Measurements from ENCODE around the gene ACVR2A. TPM values are rescaled to one million over a fixed set of nuclear protein-coding genes. Genes with fewer than 3 reads are reported as not detected.

Gene ACVR2A
- total RNA-seq, 2 experiments from 2014 or later = 13.3 to 14.6 TPM

DNA sequence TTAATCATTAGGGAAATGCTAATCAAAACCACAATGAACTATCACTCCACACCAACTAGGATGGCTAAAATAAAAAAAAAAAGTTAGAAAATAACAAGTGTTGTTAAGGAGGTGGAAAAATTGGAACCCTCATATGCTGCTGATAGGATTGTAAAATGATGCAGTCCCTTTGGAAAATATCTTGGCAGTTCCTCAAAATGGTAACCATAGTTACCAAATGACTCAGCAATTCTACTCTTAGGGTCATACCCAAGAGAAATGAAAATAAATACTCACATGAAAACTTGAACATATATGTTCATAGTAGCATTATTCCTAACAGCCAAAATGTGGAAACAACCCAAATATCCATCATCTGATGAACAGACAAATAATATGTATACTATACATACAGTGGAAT lies 15.7 kb upstream of the ACVR2A start:
- ATAC-seq (ENCODE audit: poor library complexity) (no peak), DNase-seq (no peak)
- H3K4me3 ChIP-seq (ENCODE audit: low read length) = no peak overlapping the region
- H3K27ac ChIP-seq (ENCODE audit: low read depth in 1 of 2, low read length in 2 of 2) = no peak overlapping the region
- intact Hi-C loops (cut with DNase I, micrococcal nuclease) = no loop called here
- Mint-ChIP-seq H3K36me3 (ENCODE audit: low read depth) (no peaks in the 10 kb centered on the region), H3K4me1 (ENCODE audit: low read depth) (no peaks in the 10 kb centered on the region), H3K4me3 (no peak overlapping the region), H3K9me3 (no peaks in the 10 kb centered on the region), H3K27me3 (peaks cover 4% of the 10 kb centered on the region), H3K27ac (no peak overlapping the region)
- no peaks in the 10 kb centered on the region for H3K4me1 ChIP-seq (ENCODE audit: insufficient read depth, low read length)
- ChIA-PET POLR2A (interaction anchor here (1.3 kb wide), 1 partner anchor 16 kb away, joined by 3 read pairs; the partner anchor contains the start of gene ACVR2A), CTCF (no interaction called here)
- no peaks in the 10 kb centered on the region for H3K27me3 ChIP-seq (ENCODE audit: control insufficient read depth in 1 of 2, insufficient read depth in 2 of 2, low read length in 2 of 2)
- TF ChIP-seq CTCF (IDR thresholded peaks at IDR 0.05) = no peak
- no peaks in the 10 kb centered on the region for H3K36me3 ChIP-seq (ENCODE audit: insufficient read depth, low read length)
- peaks cover 0 to 8% of the 10 kb centered on the region in 2 experiments for H3K9me3 ChIP-seq (ENCODE audit: control insufficient read depth in 1 of 2, insufficient read depth in 1 of 2, low read length in 2 of 2)

GRCh38 chr2:147836099-147836498 lies 8.7 kb upstream of the ACVR2A start:
- Histone ChIP-seq H3K27me3 (ENCODE audit: control insufficient read depth in 1 of 2, insufficient read depth in 2 of 2, low read length in 2 of 2) (peaks cover 0 to 5% of the 10 kb centered on the region in 2 experiments), H3K9me3 (ENCODE audit: control insufficient read depth in 1 of 2, insufficient read depth in 1 of 2, low read length in 2 of 2) (no peaks in the 10 kb centered on the region), H3K27ac (ENCODE audit: low read depth in 1 of 2, low read length in 2 of 2) (no peak overlapping the region), H3K4me3 (ENCODE audit: low read length) (no peak overlapping the region), H3K36me3 (ENCODE audit: insufficient read depth, low read length) (no peaks in the 10 kb centered on the region), H3K4me1 (ENCODE audit: insufficient read depth, low read length) (no peaks in the 10 kb centered on the region)
- no peak for DNase-seq
- H3K4me1 Mint-ChIP-seq (ENCODE audit: low read depth) = no peaks in the 10 kb centered on the region
- intact Hi-C loops (cut with DNase I, micrococcal nuclease) = no loop called here
- no peaks in the 10 kb centered on the region for H3K36me3 Mint-ChIP-seq (ENCODE audit: low read depth)
- ATAC-seq (ENCODE audit: poor library complexity) = no peak
- no peak for TF ChIP-seq CTCF (IDR thresholded peaks at IDR 0.05)
- ChIA-PET POLR2A (no interaction called here), CTCF (no interaction called here)
- H3K9me3 Mint-ChIP-seq = no peaks in the 10 kb centered on the region
- peaks cover 15% of the 10 kb centered on the region for H3K27me3 Mint-ChIP-seq
- no peak overlapping the region for H3K27ac Mint-ChIP-seq
- H3K4me3 Mint-ChIP-seq = no peak overlapping the region

DNA sequence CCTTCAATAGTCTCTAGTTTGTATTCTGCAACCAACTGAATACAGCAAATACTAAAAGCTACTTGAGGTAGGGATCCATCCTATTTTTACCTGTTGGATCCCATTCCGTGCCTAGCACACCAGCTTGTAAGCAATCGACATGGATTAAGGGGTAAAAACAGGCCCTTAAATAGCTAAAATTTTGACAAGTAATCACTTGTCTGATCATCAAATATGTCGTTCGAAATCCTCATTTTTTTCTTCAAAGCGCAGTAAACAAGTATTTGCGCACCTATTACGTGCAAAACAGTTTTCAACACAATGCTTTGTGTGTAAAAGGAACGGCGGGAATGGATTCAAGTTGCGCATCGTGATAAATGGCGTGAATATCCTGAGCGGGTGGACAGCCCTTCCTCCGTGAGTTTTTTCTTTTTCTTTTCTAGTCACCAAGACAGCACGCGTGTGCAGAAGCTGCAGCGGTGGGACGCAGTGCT lies 1.4 kb upstream of the ACVR2A start:
- H3K9me3 Mint-ChIP-seq = no peaks in the 10 kb centered on the region
- no peak for ATAC-seq (ENCODE audit: poor library complexity)
- no peak for DNase-seq
- H3K27me3 Mint-ChIP-seq = peaks cover 8% of the 10 kb centered on the region
- H3K4me3 Mint-ChIP-seq = peak overlapping the region; percentile 91
- peaks cover 42% of the 10 kb centered on the region for H3K4me1 Mint-ChIP-seq (ENCODE audit: low read depth)
- Histone ChIP-seq H3K27ac (ENCODE audit: low read depth in 1 of 2, low read length in 2 of 2) (no peak overlapping the region), H3K27me3 (ENCODE audit: control insufficient read depth in 1 of 2, insufficient read depth in 2 of 2, low read length in 2 of 2) (no peaks in the 10 kb centered on the region), H3K36me3 (ENCODE audit: insufficient read depth, low read length) (no peaks in the 10 kb centered on the region), H3K9me3 (ENCODE audit: control insufficient read depth in 1 of 2, insufficient read depth in 1 of 2, low read length in 2 of 2) (no peaks in the 10 kb centered on the region), H3K4me3 (ENCODE audit: low read length) (peak overlapping the region; percentile 84), H3K4me1 (ENCODE audit: insufficient read depth, low read length) (peaks cover 19% of the 10 kb centered on the region)
- ChIA-PET CTCF (interaction anchor here (1.5 kb wide), 1 partner anchor 13 kb away, joined by 7 read pairs; no protein-coding TSS in a partner anchor), POLR2A (interaction anchor here (0.8 to 4.1 kb wide), 12 partner anchors 13 to 800 kb away, joined by 3 to 25 read pairs (median 4); partner anchors contain the start of genes MBD5 and ORC4)
- peak overlapping the region; percentile 87 for H3K27ac Mint-ChIP-seq
- H3K36me3 Mint-ChIP-seq (ENCODE audit: low read depth) = peaks cover 12% of the 10 kb centered on the region
- no peak for TF ChIP-seq CTCF (IDR thresholded peaks at IDR 0.05)
- intact Hi-C loops (cut with DNase I, micrococcal nuclease) = loop anchor here (5.0 to 10.0 kb wide), 4 partner anchors 181 to 1741 kb away; partner anchors contain the start of genes EPC2 (in 1 of the 2) and MMADHC (in 1 of the 2)

Data from CD4-positive, alpha-beta T cell (primary cell).